ENCODE results near the gene PRIM1. TPM values are rescaled to one million over a fixed set of nuclear protein-coding genes. Genes with fewer than 3 reads are reported as not detected.

PRIM1 gene
- total and polyA plus RNA-seq, 2 of the 13 experiments (the other 11 are each of a cell fraction or from before 2014, with no cell fraction given) = 30.0 to 47.3 TPM

- TF ChIP-seq, protein P1, sequence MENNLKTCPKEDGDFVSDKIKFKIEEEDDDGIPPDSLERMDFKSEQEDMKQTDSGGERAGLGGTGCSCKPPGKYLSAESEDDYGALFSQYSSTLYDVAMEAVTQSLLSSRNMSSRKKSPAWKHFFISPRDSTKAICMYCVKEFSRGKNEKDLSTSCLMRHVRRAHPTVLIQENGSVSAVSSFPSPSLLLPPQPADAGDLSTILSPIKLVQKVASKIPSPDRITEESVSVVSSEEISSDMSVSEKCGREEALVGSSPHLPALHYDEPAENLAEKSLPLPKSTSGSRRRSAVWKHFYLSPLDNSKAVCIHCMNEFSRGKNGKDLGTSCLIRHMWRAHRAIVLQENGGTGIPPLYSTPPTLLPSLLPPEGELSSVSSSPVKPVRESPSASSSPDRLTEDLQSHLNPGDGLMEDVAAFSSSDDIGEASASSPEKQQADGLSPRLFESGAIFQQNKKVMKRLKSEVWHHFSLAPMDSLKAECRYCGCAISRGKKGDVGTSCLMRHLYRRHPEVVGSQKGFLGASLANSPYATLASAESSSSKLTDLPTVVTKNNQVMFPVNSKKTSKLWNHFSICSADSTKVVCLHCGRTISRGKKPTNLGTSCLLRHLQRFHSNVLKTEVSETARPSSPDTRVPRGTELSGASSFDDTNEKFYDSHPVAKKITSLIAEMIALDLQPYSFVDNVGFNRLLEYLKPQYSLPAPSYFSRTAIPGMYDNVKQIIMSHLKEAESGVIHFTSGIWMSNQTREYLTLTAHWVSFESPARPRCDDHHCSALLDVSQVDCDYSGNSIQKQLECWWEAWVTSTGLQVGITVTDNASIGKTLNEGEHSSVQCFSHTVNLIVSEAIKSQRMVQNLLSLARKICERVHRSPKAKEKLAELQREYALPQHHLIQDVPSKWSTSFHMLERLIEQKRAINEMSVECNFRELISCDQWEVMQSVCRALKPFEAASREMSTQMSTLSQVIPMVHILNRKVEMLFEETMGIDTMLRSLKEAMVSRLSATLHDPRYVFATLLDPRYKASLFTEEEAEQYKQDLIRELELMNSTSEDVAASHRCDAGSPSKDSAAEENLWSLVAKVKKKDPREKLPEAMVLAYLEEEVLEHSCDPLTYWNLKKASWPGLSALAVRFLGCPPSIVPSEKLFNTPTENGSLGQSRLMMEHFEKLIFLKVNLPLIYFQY (CRISPR knock-in tag; IDR thresholded peaks at IDR 0.05; ENCODE audit: borderline replicate concordance) = no peak
- no peak for TF ChIP-seq RBM22 (optimal IDR thresholded peaks at IDR 0.05; ENCODE audit: low read length)
- no peak for TF ChIP-seq SRSF1 (optimal IDR thresholded peaks at IDR 0.05; ENCODE audit: low read depth, low read length)
- no peak for TF ChIP-seq MTA1 (CRISPR knock-in tag; IDR thresholded peaks at IDR 0.05; ENCODE audit: borderline replicate concordance)
- TF ChIP-seq, protein P2, sequence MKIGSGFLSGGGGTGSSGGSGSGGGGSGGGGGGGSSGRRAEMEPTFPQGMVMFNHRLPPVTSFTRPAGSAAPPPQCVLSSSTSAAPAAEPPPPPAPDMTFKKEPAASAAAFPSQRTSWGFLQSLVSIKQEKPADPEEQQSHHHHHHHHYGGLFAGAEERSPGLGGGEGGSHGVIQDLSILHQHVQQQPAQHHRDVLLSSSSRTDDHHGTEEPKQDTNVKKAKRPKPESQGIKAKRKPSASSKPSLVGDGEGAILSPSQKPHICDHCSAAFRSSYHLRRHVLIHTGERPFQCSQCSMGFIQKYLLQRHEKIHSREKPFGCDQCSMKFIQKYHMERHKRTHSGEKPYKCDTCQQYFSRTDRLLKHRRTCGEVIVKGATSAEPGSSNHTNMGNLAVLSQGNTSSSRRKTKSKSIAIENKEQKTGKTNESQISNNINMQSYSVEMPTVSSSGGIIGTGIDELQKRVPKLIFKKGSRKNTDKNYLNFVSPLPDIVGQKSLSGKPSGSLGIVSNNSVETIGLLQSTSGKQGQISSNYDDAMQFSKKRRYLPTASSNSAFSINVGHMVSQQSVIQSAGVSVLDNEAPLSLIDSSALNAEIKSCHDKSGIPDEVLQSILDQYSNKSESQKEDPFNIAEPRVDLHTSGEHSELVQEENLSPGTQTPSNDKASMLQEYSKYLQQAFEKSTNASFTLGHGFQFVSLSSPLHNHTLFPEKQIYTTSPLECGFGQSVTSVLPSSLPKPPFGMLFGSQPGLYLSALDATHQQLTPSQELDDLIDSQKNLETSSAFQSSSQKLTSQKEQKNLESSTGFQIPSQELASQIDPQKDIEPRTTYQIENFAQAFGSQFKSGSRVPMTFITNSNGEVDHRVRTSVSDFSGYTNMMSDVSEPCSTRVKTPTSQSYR (CRISPR knock-in tag; IDR thresholded peaks at IDR 0.05; ENCODE audit: borderline replicate concordance) = no peak
- no peak for TF ChIP-seq ZNF296 (CRISPR knock-in tag; conservative IDR thresholded peaks at IDR 0.05)
- TF ChIP-seq GATA4 (IDR thresholded peaks at IDR 0.05; ENCODE audit: borderline replicate concordance, low read depth) = no peak
- TF ChIP-seq FIP1L1 (IDR thresholded peaks at IDR 0.05; ENCODE audit: borderline replicate concordance, insufficient read depth, low read depth, low read length) = no peak
- TF ChIP-seq, protein P3, sequence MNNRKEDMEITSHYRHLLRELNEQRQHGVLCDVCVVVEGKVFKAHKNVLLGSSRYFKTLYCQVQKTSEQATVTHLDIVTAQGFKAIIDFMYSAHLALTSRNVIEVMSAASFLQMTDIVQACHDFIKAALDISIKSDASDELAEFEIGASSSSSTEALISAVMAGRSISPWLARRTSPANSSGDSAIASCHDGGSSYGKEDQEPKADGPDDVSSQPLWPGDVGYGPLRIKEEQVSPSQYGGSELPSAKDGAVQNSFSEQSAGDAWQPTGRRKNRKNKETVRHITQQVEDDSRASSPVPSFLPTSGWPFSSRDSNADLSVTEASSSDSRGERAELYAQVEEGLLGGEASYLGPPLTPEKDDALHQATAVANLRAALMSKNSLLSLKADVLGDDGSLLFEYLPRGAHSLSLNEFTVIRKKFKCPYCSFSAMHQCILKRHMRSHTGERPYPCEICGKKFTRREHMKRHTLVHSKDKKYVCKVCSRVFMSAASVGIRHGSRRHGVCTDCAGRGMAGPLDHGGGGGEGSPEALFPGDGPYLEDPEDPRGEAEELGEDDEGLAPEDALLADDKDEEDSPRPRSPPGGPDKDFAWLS (CRISPR knock-in tag; IDR thresholded peaks at IDR 0.05; ENCODE audit: borderline replicate concordance) = no peak
- TF ChIP-seq ZNF780A (CRISPR knock-in tag; IDR thresholded peaks at IDR 0.05) = no peak
- TF ChIP-seq CREBL2 (CRISPR knock-in tag; IDR thresholded peaks at IDR 0.05; ENCODE audit: borderline replicate concordance) = no peak
- TF ChIP-seq, protein P4, sequence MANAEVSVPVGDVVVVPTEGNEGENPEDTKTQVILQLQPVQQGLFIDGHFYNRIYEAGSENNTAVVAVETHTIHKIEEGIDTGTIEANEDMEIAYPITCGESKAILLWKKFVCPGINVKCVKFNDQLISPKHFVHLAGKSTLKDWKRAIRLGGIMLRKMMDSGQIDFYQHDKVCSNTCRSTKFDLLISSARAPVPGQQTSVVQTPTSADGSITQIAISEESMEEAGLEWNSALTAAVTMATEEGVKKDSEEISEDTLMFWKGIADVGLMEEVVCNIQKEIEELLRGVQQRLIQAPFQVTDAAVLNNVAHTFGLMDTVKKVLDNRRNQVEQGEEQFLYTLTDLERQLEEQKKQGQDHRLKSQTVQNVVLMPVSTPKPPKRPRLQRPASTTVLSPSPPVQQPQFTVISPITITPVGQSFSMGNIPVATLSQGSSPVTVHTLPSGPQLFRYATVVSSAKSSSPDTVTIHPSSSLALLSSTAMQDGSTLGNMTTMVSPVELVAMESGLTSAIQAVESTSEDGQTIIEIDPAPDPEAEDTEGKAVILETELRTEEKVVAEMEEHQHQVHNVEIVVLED (CRISPR knock-in tag; IDR thresholded peaks at IDR 0.05; ENCODE audit: borderline replicate concordance) = no peak
Observed at GRCh38 chr12:56713345-56713744, 38.8 kb downstream of the PRIM1 start (continued).
